ENCODE measurements around the gene COX17.

Gene COX17

DNA sequence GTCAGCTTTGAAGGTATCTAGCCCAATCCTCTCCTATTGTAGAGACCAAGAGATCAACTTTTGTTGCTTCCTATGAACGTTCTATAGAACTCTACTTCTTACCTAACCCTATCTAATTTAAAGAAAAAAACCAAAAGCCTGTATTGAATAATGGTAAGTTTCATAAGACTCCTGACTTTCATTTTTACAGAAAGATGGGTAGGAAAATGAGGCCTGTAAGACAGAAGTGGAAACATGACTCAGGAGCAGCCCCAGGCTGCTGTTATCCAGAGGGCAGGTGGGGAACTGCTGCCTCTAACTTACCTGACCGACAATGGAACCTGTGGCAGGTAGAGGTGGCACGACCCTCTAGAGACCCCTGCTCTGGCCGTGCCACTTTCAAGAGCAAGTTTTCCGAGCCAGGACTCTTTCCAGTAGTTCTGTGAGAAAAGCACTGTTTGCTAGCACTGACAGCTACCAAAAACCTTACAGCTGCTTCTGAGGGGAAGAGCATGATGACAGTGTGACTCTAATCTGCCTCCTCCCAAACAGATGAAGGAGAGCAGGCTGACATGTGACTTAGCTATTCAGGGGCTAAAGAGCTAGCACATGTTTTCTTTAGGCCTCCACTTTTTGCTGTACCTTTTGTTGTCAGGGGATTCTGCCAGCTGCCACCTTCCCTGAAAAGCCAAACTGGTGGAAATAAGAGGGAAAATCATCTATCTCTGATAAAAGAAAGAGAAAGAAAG is 34.3 kb downstream of the COX17 start:
- DNase-seq, result no peak

DNA sequence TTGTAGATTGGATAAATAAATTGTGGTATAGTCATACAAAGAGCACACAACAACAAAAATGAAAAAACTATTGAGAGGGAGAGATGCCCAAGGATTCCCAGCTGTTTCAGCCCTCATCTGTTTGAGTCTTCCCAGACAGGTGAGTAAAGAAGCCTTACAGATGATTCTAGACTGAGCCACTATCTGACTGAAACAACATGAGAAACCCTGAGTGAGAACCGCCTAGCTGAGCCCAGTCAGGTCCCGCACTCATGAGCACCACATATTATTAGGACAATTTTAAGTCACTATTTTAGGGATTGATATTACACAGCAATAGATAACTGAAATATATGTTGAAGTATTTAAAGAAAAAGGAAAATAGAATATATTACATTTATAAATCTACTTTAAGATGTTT is 35.8 kb downstream of the COX17 start:
- no peak for DNase-seq

DNA sequence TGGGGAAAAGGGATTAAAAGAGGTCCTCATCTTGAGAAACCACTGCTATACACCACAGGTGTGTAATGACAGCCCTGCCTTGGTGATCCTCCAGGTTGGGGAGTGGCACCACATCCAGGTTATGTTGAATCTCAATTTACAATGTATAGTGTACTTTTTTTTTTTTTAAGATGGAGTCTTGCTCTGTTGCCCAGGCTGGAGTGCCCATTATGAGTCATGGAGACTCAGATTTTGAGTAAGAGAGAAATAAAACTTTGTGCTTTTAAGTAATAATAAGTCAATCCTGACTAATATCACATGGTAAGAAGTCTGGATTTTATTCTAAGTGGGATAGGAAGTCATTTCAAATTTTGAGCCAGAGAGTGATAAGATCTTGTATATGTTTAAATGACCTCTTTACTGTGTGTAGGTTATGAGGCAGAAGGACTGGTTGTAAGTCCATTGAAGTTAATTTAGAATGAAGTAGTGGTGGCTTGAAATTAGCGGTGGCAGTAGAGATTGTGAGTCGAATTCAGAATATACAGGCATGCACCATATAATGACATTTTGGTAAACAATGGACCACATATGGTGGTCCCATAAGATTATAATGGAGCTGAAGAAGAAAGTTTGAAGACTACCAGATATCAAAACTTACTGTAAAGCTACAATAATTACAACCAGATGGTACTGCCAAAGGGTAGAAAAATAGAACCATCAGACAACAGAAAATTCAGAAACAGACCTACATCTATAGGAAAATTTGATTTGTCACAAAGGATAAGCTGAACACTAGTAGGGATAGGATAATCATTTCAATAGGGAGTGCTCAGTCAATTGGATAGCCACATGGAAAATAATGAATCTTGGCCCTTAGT is 37.5 kb downstream of the COX17 start:
- DNase-seq, result no peak

DNA sequence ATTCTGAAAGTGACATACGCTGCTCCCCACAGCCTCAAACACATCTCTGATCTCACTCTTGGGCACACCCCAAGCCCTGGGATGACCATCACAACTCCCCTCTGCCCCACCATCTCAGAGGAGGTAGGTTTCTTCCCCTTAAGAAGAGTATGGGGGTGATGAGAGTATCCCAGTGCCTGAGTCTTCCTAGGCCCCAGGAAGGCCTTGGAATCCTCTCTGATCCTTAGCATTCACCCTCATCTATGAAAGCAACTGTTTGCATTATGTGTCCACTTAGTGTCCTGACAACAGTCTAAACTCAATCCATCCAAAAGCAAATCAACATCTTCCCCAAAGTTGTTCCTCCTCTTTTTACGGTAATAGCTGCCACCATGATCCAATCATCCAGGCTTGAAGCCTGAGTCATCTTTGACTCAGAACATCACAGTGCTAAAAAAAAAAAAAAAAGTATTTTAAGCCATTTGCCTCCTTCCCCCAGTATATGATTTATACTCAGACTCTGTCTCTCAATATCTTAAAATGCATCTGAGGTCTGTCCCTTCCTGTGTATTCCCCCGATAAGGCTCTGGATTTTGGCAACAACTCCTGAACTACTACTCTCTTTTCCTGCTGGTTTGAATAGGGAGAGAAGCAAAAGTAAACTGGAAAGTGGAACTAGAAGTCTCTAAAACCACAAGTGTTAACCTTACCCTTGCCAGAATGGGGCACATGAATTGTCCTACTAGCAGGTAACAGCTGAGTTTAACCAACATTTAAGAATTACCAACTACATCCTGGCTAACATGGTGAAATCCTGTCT is 39.3 kb downstream of the COX17 start:
- no peak for DNase-seq

DNA sequence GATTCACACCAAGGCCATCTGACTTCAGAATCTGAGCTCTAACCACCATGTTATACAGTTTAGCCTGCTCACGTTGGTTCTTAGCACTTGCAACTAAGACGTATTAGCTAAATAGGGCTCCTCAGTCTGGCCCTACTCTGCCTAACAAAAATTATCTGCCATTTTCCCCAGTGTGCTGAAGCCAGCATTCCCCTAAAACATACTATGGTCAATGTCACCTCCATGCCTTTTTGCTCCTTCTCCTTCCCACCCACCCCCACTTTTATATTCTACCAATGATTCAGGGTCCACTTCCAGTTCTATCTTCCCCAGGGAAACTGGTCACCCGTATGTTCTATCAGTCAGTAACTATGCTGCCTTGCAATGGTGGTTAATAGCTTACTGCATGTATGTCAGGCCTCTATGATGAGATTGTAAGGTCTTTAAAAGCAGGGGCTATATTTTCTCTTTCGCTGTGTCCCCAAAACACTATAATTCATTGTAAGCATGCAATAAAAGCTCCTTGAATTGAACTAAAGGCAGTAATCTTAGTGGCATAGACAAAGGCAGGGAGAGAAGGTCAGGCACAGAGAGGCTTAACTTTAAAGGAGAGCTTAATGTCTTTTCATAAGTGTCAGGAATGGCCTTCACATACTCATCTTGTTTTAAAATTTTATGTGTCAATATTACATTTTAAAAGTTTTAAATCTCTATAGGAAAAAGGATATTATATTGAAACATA is 40.2 kb downstream of the COX17 start:
- no peak for DNase-seq

DNA sequence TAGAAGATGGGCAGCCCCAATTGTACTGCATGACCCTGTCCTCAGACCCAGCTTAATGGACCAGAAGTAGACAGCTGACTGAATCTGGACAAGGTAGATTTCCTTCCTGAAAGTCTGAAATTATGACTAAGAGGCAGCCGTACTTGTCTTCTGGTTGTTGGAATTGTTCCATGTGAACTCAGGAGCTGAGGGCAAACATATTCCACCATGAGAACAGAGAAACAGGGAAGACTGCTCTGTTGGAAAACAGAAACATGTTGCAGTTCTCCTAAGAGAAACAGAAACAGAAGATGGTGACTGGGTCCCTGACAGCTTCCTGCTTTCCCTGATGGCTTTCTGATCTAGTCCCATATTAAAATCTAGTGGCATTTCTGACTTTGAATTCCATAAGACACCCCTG is 41.0 kb downstream of the COX17 start:
- DNase-seq, result no peak

DNA sequence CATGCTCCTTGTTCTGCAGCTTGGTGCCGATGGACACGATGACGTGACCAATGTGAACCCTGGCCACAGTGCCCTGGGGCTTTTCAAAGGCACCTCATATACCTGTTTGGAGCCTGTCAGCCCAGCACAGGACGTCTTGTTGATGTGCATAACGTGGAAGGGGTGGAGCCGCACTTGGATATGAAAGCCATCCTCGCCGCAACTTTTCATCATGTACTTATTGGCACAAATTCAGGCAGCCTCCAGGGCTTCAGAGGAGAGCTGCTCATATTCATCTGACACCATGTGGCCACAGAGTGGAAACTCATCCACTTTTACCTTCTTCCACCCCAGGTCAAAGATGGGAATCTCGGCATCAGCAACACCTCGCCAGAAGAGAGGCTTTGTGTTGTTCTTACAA is 41.5 kb downstream of the COX17 start:
- no peak for DNase-seq

DNA sequence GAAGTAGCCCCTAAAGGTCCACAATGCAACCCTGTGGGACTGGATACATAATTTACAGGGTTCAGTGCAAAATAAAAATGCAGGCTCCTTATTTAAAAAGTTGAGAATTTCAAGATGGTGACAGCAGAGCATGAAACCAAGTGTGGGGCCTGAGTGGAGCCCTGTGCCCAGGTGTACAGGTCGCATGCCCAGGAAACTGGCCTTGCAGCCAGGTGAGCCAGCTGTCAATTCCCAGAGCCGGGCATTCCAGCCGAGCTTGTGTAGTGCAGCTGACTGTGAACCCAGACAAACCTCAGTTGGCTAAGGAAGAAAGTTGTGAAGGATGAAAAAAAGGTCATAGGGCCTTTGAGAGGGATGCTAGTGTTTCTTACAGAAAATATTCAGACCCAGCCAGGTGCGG is 44.4 kb downstream of the COX17 start:
- DNase-seq, result no peak

DNA sequence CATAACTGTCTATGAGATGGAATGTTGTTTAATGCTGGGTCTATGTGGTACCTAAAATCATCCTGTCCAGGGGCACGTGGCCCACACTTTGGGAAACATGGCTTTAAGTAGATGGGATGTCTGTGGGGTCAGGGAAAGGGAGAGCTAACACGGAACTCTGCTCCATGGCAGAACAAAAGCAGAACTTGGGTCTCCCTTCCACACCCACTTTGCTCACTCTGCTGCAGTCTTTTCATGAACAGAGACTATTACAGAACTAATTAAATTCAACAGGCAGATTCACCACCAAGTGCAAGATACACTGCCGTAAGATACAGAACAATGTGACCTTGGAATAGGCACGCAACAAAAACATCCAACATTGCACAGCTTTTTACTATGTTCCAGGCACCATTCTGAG is 45.0 kb downstream of the COX17 start:
- no peak for DNase-seq

DNA sequence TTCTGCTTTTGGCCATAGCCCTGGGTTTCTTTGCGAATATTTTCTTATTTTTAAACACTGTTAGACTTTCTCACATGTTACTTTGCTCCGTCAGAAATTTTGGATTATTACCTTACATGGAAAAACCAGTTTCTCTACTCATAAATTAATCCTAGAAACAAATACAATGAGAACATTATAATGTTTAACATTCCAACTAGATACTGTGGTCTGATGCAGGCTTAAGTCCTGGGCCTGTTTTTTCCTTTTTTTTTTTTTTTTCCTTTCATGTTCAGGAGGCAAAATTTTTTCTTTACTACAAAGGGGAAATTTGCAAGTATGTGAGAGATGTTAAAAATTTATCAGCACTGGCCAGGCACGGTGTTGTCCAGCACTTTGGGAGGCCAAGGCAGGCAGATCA is 45.7 kb downstream of the COX17 start:
- no peak for DNase-seq

DNA sequence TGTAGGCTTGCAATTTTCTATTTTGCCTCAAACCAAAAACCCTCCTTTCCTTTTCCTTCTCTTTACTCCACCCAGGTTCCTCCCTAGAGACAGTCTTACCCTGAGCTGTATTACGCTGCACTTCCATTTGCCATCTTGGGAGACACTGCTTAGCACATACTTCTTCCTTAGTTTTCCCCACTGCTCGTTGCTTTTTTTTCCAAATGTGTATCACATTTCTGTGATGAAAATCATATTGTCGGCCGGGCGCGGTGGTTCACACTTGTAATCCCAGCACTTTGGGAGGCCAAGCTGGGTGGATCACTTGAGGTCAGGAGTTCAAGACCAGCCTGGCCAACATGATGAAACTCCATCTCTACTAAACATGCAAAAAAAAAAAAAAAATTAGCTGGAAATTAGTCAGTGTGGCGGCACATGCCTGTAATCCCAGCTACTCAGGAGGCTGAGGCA is 46.3 kb downstream of the COX17 start:
- no peak for DNase-seq

DNA sequence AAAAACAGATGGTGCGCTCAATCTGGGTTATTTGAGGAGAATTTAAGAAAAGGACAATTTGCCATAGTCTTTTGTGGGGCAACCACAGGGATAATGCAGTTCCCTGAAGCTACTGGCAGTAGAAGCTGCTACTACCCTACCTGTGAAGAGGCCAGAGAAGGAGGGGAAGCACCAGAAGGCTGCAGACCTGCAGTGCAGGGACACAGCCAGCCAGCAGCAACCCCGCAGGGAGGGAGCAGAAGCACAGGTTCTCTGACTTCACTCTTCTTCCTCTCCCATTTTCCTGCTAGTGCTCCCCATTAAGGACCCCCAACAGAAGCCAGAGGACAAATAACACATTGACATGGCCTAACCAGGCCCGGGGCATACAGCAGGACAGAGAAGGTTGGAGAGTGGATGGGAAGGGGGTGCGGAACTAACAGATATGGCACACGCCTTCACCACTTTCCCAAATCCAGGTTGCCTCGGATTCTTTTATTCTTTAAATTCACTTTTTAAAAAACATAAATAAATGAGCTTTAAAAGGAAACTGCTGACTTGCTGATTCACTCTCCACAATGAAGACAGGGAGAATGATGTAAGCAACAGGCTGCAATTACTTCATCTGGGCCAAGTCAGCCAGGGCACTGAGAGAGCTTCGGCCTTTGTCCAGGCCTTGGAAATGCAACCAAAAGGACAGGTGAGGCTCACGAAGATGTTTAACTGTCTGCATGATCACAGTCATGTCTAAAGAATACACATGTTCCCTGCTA is 46.9 kb downstream of the COX17 start:
- no peak for DNase-seq

DNA sequence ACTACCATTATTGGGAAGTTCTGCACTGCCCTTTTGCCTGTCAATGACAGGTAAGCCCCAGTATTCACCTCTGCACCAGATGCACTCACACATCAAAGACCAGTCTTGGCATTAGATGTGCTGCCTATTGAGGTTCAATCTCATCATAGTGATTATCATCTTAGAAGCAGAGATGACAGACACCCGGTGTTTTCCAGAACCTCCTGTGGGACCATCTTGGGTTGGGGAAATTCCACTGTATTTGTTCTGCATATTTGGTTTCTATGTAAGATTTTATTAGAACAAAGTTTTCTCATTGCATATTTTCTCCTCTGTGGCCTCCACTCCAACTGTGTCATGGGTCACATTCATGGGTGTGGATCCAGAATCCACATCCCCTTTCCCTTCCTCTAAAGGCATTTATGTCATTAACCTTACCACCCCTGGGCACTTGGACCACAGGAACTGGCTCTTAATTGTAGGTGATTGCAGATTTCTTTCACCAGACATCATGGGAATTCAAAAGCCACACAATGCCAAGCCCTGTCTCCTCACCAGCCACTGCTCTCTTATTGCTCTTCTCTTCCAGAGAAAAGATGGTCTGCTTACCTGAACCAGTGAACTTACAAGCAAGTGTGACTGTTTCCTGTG is 48.3 kb downstream of the COX17 start:
- no peak for DNase-seq

DNA sequence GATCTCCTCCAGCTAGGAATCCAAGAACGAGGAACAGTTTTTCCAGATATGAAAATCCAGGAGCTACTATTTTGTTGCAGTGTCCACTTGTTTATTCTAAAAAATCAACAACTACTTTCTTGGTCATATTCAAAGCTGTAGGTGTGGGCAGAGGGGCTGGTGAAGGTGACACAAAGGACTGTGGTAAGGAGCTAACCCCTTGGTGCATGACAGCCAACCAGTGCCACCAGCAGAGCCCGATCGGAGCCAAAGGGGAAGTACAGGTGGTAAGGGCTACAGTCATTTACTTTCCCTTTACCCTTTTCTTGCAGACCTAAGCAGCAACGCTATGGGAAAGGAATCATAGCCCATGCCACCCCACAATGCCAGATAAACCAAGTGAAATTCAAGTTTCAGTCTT is 48.8 kb downstream of the COX17 start:
- DNase-seq, result no peak

DNA sequence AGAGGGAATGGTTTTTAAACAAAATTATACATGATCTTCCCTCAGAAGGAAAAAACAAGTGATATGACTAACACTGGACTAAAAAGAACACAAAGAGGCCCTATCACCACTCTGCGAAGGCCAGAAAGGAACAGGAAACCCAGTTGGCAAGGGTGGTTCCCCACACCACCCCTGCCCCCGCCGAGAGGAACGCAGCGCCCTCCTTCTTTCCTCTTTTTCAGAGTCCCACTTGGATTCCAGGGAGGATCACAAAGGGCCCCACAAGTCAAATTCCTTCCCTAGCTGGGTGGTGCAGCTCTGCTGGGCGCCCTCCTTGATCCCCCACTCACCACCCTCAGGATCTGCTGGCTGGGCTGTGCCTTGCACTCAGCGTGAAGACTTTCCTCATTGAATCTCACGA is 49.7 kb downstream of the COX17 start:
- DNase-seq, result no peak

DNA sequence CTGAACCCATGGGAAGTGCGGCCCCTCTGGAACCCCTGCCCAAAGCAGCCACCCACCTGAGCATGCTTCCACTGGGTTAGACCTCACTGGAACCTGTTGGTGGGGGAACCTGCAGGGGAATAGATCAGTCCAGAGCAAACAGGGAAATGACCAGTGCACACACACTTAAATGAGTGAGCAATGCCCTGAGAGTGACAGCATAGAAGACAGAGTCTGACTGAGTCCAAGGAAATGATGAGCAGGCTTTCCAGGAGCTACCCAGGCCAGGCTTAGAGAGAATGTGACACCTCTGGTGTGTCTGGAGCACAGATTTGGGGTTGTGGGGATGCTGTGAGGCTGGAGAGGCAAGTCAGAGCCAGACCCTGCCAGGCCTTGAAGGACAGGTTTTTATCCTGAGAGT is 51.0 kb downstream of the COX17 start:
- no peak for DNase-seq

DNA sequence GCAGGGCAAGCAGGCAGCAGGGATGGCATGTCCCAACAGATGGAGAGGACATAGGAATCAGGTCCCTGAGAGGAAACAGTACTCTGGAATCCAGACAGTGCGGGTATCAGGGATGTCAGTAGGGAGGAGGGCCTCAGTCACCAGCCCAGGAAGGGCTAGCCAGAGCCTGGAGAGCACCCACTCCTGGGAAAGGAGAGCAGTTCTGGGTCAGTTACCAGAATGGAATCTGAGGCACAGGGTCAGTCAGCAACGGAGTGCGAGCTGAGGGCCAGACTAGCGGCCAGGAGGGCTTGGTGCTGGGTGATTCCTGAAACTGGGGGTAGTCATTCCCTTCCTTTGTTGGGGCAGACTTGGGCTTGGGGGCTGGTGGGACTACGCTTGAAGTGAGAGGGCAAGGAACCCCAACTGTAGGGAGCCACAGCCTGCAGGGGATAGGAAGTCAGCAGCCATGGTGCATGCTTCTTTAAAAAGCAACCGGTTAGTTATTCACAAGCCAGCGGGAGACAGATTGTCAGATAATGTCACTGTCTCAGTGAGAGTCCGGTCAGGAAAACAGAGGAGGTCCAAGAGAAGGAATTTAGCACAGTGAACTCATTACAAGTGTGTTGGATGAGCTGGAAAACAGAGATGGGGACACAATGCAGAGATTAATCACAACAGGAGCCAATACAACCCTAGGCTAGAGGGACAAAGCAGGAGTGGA is 51.6 kb downstream of the COX17 start:
- no peak for DNase-seq

DNA sequence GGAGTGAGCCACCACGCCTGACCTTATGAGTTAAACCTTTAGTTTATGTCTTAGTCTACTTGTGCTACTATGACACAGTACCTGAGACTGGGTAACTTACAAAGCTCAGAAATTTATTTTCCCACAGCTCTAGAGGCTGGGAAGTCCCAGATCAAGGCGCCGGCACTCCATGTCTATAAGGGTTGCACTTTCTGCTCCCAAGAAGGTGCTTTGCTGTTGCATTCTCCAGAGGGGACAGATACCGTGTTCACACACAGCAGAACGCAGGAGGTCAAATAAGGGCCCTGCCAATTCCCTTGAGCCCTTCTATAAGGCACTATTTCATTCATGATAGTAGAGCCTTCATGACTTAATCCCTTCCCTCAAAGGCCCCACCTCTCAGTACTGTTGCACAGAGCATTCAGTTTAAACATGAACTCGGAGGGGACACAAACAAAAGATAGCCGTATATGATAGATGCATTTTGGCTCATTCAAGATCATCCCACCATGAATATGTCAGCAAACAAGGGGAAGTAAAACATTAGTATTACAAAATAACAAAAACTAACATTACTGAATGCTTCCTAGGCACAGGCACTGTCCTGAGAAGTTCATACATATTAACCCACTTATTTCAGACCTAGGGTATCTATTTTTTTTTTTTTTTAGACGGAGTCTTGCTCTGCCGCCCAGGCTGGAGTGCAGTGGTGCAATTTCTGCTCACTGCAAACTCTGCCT is 53.0 kb downstream of the COX17 start:
- no peak for DNase-seq

DNA sequence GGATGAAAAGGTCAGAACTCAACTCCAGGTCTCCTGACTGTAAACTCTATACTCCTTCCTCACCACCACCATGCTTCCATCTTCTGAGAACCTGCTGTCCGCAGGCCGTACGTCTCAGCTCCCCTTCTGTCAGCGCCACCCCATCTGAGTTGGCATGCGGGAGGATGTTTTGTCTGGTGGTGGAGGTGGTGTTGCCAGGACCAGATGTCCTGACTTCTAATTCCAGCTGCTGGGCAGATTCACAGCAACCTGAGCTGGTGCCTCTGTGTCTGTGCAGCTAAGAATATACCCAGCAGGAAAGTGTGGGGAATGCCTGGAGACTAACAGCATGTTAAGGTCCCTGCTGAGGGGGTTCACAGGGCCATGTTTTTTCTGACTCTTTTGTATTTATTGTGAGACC is 56.3 kb downstream of the COX17 start:
- DNase-seq, result no peak

Data from SHP77 treated with DMSO at 0.1 percent for 48 hours (cell line).